ENCODE measurements around the gene N4BP3.

DNA sequence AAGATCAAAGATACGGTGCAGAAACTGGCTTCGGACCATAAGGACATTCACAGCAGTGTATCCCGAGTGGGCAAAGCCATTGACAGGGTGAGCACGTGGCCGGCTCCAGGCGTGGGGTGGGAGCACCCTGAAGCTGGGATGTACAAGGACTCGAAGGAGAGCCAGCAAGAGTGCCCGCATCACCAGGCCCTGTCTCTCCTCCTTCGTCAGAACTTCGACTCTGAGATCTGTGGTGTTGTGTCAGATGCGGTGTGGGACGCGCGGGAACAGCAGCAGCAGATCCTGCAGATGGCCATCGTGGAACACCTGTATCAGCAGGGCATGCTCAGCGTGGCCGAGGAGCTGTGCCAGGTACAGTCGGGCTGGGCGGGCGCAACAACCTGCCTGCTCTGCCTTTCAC is 29.3 kb downstream of the N4BP3 start:
- TF ChIP-seq, protein P1, sequence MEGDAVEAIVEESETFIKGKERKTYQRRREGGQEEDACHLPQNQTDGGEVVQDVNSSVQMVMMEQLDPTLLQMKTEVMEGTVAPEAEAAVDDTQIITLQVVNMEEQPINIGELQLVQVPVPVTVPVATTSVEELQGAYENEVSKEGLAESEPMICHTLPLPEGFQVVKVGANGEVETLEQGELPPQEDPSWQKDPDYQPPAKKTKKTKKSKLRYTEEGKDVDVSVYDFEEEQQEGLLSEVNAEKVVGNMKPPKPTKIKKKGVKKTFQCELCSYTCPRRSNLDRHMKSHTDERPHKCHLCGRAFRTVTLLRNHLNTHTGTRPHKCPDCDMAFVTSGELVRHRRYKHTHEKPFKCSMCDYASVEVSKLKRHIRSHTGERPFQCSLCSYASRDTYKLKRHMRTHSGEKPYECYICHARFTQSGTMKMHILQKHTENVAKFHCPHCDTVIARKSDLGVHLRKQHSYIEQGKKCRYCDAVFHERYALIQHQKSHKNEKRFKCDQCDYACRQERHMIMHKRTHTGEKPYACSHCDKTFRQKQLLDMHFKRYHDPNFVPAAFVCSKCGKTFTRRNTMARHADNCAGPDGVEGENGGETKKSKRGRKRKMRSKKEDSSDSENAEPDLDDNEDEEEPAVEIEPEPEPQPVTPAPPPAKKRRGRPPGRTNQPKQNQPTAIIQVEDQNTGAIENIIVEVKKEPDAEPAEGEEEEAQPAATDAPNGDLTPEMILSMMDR (IDR thresholded peaks at IDR 0.05): no peak
- no peak for TF ChIP-seq EP300 (IDR thresholded peaks at IDR 0.05)
